ENCODE results near the gene FAM161B. TPM values are rescaled to one million over a fixed set of nuclear protein-coding genes. Genes with fewer than 3 reads are reported as not detected.

FAM161B gene
- total RNA-seq, 1 donor from 2014 or later: 0.13 TPM

GRCh38 chr14:73976125-73976524, 26.2 kb upstream of the FAM161B start:
- DNase-seq (ENCODE audit: low spot score): no peak
- Mint-ChIP-seq H3K9me3 (no peaks in the 10 kb centered on the region), H3K4me1 (no peaks in the 10 kb centered on the region), H3K27me3 (ENCODE audit: insufficient read depth, low read depth) (no peaks in the 10 kb centered on the region), H3K36me3 (peaks cover 2% of the 10 kb centered on the region), H3K4me3 (no peak overlapping the region), H3K27ac (no peak overlapping the region)
- Histone ChIP-seq H3K27me3 (no peaks in the 10 kb centered on the region), H3K4me2 (no peak overlapping the region), H4K20me1 (ENCODE audit: low read depth) (no peaks in the 10 kb centered on the region), H3K4me3 (no peak overlapping the region), H3K36me3 (no peaks in the 10 kb centered on the region), H3K4me1 (no peaks in the 10 kb centered on the region), H3K79me2 (ENCODE audit: low read depth) (no peaks in the 10 kb centered on the region), H3K9me3 (ENCODE audit: low read depth) (no peaks in the 10 kb centered on the region), H2AFZ (replicated peaks) (no peak overlapping the region), H3F3A (ENCODE audit: low read depth) (no peaks in the 10 kb centered on the region), H3K27ac (no peak overlapping the region), H3K9ac (no peak overlapping the region)
- TF ChIP-seq EZH2 (IDR thresholded peaks at IDR 0.05): no peak
- TF ChIP-seq EZH2phosphoT487 (IDR thresholded peaks at IDR 0.05): no peak
- TF ChIP-seq CTCF (IDR thresholded peaks at IDR 0.05): no peak

GRCh38 chr14:73973497-73973896, 23.6 kb upstream of the FAM161B start:
- H3K9ac ChIP-seq: peak overlapping the region; percentile 32
- no peaks in the 10 kb centered on the region for H3K4me1 Mint-ChIP-seq
- TF ChIP-seq EZH2phosphoT487 (IDR thresholded peaks at IDR 0.05) (no peak), EZH2 (IDR thresholded peaks at IDR 0.05) (no peak), CTCF (IDR thresholded peaks at IDR 0.05) (no peak)
- H3K4me3 ChIP-seq: no peak overlapping the region
- H3K27ac Mint-ChIP-seq: no peak overlapping the region
- H3K27me3 Mint-ChIP-seq (ENCODE audit: insufficient read depth, low read depth): peaks cover 2% of the 10 kb centered on the region
- H3K4me1 ChIP-seq: no peaks in the 10 kb centered on the region
- no peaks in the 10 kb centered on the region for H3F3A ChIP-seq (ENCODE audit: low read depth)
- H3K27ac ChIP-seq: no peak overlapping the region
- H4K20me1 ChIP-seq (ENCODE audit: low read depth): no peaks in the 10 kb centered on the region
- H3K4me3 Mint-ChIP-seq: no peak overlapping the region
- H2AFZ ChIP-seq (replicated peaks): no peak overlapping the region
- H3K36me3 Mint-ChIP-seq: peaks cover 5% of the 10 kb centered on the region
- H3K36me3 ChIP-seq: no peaks in the 10 kb centered on the region
- no peak for DNase-seq (ENCODE audit: low spot score)
- no peaks in the 10 kb centered on the region for H3K27me3 ChIP-seq
- no peaks in the 10 kb centered on the region for H3K9me3 ChIP-seq (ENCODE audit: low read depth)
- no peaks in the 10 kb centered on the region for H3K9me3 Mint-ChIP-seq
- no peak overlapping the region for H3K4me2 ChIP-seq
- no peaks in the 10 kb centered on the region for H3K79me2 ChIP-seq (ENCODE audit: low read depth)

GRCh38 chr14:73968885-73969284, 19.0 kb upstream of the FAM161B start:
- H3K27me3 ChIP-seq: no peaks in the 10 kb centered on the region
- H3F3A ChIP-seq (ENCODE audit: low read depth): peaks cover 9% of the 10 kb centered on the region
- peaks cover 8% of the 10 kb centered on the region for H3K36me3 Mint-ChIP-seq
- H3K4me3 ChIP-seq: no peak overlapping the region
- H3K9me3 ChIP-seq (ENCODE audit: low read depth): no peaks in the 10 kb centered on the region
- H3K36me3 ChIP-seq: no peaks in the 10 kb centered on the region
- H3K4me3 Mint-ChIP-seq: no peak overlapping the region
- no peaks in the 10 kb centered on the region for H3K79me2 ChIP-seq (ENCODE audit: low read depth)
- no peak overlapping the region for H3K4me2 ChIP-seq
- DNase-seq (ENCODE audit: low spot score): no peak
- H2AFZ ChIP-seq (replicated peaks): no peak overlapping the region
- TF ChIP-seq CTCF (IDR thresholded peaks at IDR 0.05) (no peak), EZH2 (IDR thresholded peaks at IDR 0.05) (no peak), EZH2phosphoT487 (IDR thresholded peaks at IDR 0.05) (no peak)
- peaks cover 2% of the 10 kb centered on the region for H3K27me3 Mint-ChIP-seq (ENCODE audit: insufficient read depth, low read depth)
- H3K9me3 Mint-ChIP-seq: no peaks in the 10 kb centered on the region
- H3K4me1 ChIP-seq: no peaks in the 10 kb centered on the region
- no peak overlapping the region for H3K27ac ChIP-seq
- H4K20me1 ChIP-seq (ENCODE audit: low read depth): no peaks in the 10 kb centered on the region
- no peaks in the 10 kb centered on the region for H3K4me1 Mint-ChIP-seq
- H3K9ac ChIP-seq: no peak overlapping the region
- no peak overlapping the region for H3K27ac Mint-ChIP-seq

All from neural progenitor cell (in vitro differentiated cells).